Endothelial cell of umbilical vein (primary cell): Measurements from ENCODE around the gene ZNF827. TPM values are rescaled to one million over a fixed set of nuclear protein-coding genes. Genes with fewer than 3 reads are reported as not detected.

Experiments
- BruUV-seq: library from RNA; stranded (reverse); fragments of 400-500 nt; replicated peaks from 2 replicates; lab custom pipeline; 2021; lab: Mats Ljungman, UMichigan
- CTCF ChIA-PET: fragments of 300-600, 350-600 bp; sonication (Branson Sonifier 250); formaldehyde crosslinking; loops from one replicate; lab custom pipeline; 2021; ENCODE audit warnings: antibody characterized with exemption, inconsistent platforms; lab: Charles Lee
- POLR2A ChIA-PET: fragments of 300-600, 350-600 bp; sonication (Branson Sonifier 250); formaldehyde crosslinking; loops from one replicate; lab custom pipeline; 2021; ENCODE audit warnings: antibody characterized with exemption, inconsistent platforms; lab: Charles Lee
- DNase-seq: peaks from one replicate; pipeline ENCODE4 v3.0.0-alpha.2; 2011; ENCODE audit warnings: low read depth, low spot score
- FAIRE-seq: peaks from 2 replicates; lab custom pipeline; 2011; peaks lifted over from hg19 to GRCh38; lab: Jason Lieb, UNC
- H2AFZ ChIP-seq: 2 replicates; pipeline ENCODE4 v1.6.0; 2012; ENCODE audit warnings: low read depth, low read length, control low read depth, inconsistent platforms
- H3K27ac ChIP-seq: 2 replicates; pipeline ENCODE4 v1.5.1; 2011; ENCODE audit warnings: low read depth, mild to moderate bottlenecking, control low read depth, low read length, moderate library complexity; ENCODE audit not compliant: insufficient read depth
- H3K27me3 ChIP-seq, 2 experiments: 2 replicates each; pipeline versions ENCODE4 v1.6.0 to v1.6.1; 2011; ENCODE audit warnings: low read length in 2 of 2, mixed read lengths in 1 of 2; ENCODE audit not compliant: control insufficient read depth in 2 of 2, insufficient read depth in 2 of 2
- H3K36me3 ChIP-seq, 2 experiments: 2 replicates in 1 of 2; 3 replicates in 1 of 2; pipeline ENCODE4 v1.5.1; 2011; ENCODE audit warnings: low read length in 2 of 2, mild to moderate bottlenecking in 1 of 2, moderate library complexity in 1 of 2; ENCODE audit not compliant: control insufficient read depth in 2 of 2, insufficient read depth in 2 of 2; ENCODE audit errors: extremely low read depth in 1 of 2
- H3K4me1 ChIP-seq: 3 replicates; pipeline ENCODE4 v1.5.1; 2011; ENCODE audit warnings: mild to moderate bottlenecking, low read length; ENCODE audit not compliant: control insufficient read depth, insufficient read depth; ENCODE audit errors: extremely low read depth
- H3K4me2 ChIP-seq: 2 replicates; pipeline ENCODE4 v1.6.1; 2011; ENCODE audit warnings: low read length, control low read depth, mixed read lengths; ENCODE audit not compliant: insufficient read depth
- H3K4me3 ChIP-seq, 3 experiments: fragments of 200-600 bp in 1 of 3; sonication (generic), shearing (Covaris generic) in 1 of 3; replicated peaks in 1 of 3; 2 replicates each; pipeline ENCODE4 v1.5.1; 2011 to 2016; ENCODE audit warnings: control low read depth in 3 of 3, low read length in 3 of 3, mild to moderate bottlenecking in 2 of 3, inconsistent platforms in 1 of 3, low read depth in 1 of 3, moderate library complexity in 1 of 3; ENCODE audit not compliant: insufficient read depth in 1 of 3
- H3K79me2 ChIP-seq: 2 replicates; pipeline ENCODE4 v1.6.0; 2012; ENCODE audit warnings: low read length, inconsistent platforms; ENCODE audit not compliant: control insufficient read depth, insufficient read depth
- H3K9ac ChIP-seq: replicated peaks from 2 replicates; pipeline ENCODE3; 2011; ENCODE audit warnings: low read length, control low read depth; ENCODE audit not compliant: insufficient read depth; ENCODE audit errors: extremely low read depth
- H3K9me1 ChIP-seq: replicated peaks from 3 replicates; pipeline ENCODE4 v1.6.0; 2011; ENCODE audit warnings: mild to moderate bottlenecking, low read length; ENCODE audit not compliant: control insufficient read depth, insufficient read depth; ENCODE audit errors: extremely low read depth
- H3K9me3 ChIP-seq: replicated peaks from 2 replicates; pipeline ENCODE4 v1.5.1; 2012; ENCODE audit warnings: low read length, inconsistent platforms; ENCODE audit not compliant: control insufficient read depth, insufficient read depth
- H4K20me1 ChIP-seq: replicated peaks from 2 replicates; pipeline ENCODE3; 2011; ENCODE audit warnings: mild to moderate bottlenecking, low read length; ENCODE audit not compliant: control insufficient read depth, insufficient read depth; ENCODE audit errors: extremely low read depth
- CTCF ChIP-seq, 2 donors: IDR thresholded peaks; 1 replicate in 1 of 2; 2 replicates in 1 of 2; pipeline ENCODE4 v1.5.1; 2011; ENCODE audit warnings: low read length in 2 of 2, mild to moderate bottlenecking in 2 of 2, moderate library complexity in 2 of 2, control low read depth in 1 of 2, inconsistent platforms in 1 of 2, low read depth in 1 of 2; ENCODE audit not compliant: insufficient read depth in 1 of 2; ENCODE audit errors: extremely low read depth in 1 of 2
- EZH2 ChIP-seq: IDR thresholded peaks from 2 replicates; pipeline ENCODE4 v1.6.1; 2012; ENCODE audit warnings: borderline replicate concordance, low read depth, mild to moderate bottlenecking, moderate library complexity, low read length, inconsistent platforms; ENCODE audit not compliant: severe bottlenecking
- FOS ChIP-seq: IDR thresholded peaks from 2 replicates; pipeline ENCODE4 v1.6.1; 2011; ENCODE audit warnings: mild to moderate bottlenecking, low read length, moderate library complexity, borderline replicate concordance; ENCODE audit not compliant: insufficient read depth
- GATA2 ChIP-seq: IDR thresholded peaks from 2 replicates; pipeline ENCODE4 v1.7.0; 2011; ENCODE audit warnings: low read depth, mild to moderate bottlenecking, moderate library complexity, mixed read lengths, low read length; ENCODE audit not compliant: insufficient read length, insufficient read depth
- JUN ChIP-seq: IDR thresholded peaks from 2 replicates; pipeline ENCODE4 v1.6.1; 2011; ENCODE audit warnings: borderline replicate concordance, low read depth; ENCODE audit not compliant: insufficient read length, insufficient read depth
- MAX ChIP-seq: IDR thresholded peaks from 2 replicates; pipeline ENCODE4 v1.6.1; 2011; ENCODE audit not compliant: insufficient read depth, insufficient read length
- MYC ChIP-seq: IDR thresholded peaks from one replicate; pipeline ENCODE4 v1.6.1; 2011; ENCODE audit warnings: mild to moderate bottlenecking, low read depth, low read length
- POLR2A ChIP-seq: IDR thresholded peaks from 2 replicates; pipeline ENCODE4 v1.6.1; 2012; ENCODE audit warnings: low read depth, mild to moderate bottlenecking, control low read depth, low read length
- POLR2AphosphoS5 ChIP-seq: IDR thresholded peaks from 2 replicates; pipeline ENCODE4 v1.6.1; 2012; ENCODE audit warnings: low read depth, mild to moderate bottlenecking, control low read depth, low read length, moderate library complexity; ENCODE audit not compliant: insufficient read depth
- dilution Hi-C: fragments of 300-500 bp; cut with MboI; formaldehyde crosslinking; loops from one replicate; pipeline ENCODE4 v1.15.0; 2019; ENCODE audit warnings: low sequenced_read_pairs; ENCODE audit not compliant: extremely low pct_ligation_motif_present
- intact Hi-C: fragments of 100-400 bp; cut with micrococcal nuclease; formaldehyde crosslinking; loops from one replicate; pipeline ENCODE4 v1.10.0; 2022
- polyA plus RNA-seq, 4 experiments: library from polyadenylated mRNA; depleted of rRNA in 3 of 4; stranded (reverse) in 3 of 4; unstranded in 1 of 4; fragments of >200 nt; gene quantifications; 2 replicates each; pipeline versions ENCODE4 v1.2.1 to v1.2.3, GENCODE V29; 2011 to 2012; ENCODE audit warnings: missing spikeins in 1 of 4
- total RNA-seq: library from RNA; stranded (reverse); gene quantifications from 2 replicates; pipeline ENCODE4 v1.2.3, GENCODE V29; 2021

Gene ZNF827
- total and polyA plus RNA-seq, 2 donors (not counting 3 experiments of a cell fraction or from before 2014, with no cell fraction given), result 16.9 to 23.7 TPM

GRCh38 chr4:145957302-145957701, 18.7 kb upstream of the ZNF827 start:
- Histone ChIP-seq H3K27me3 (no peaks in the 10 kb centered on the region), H3K36me3 (no peaks in the 10 kb centered on the region), H3K4me2 (no peak overlapping the region), H3K9me1 (no peaks in the 10 kb centered on the region), H3K4me3 (no peak overlapping the region), H3K27ac (no peak overlapping the region), H4K20me1 (no peaks in the 10 kb centered on the region), H2AFZ (no peak overlapping the region), H3K9ac (no peak overlapping the region), H3K79me2 (no peaks in the 10 kb centered on the region), H3K4me1 (peaks cover 2% of the 10 kb centered on the region), H3K9me3 (no peaks in the 10 kb centered on the region)
- TF ChIP-seq GATA2 (no peak), POLR2A (no peak), JUN (no peak), MYC (no peak), FOS (no peak), POLR2AphosphoS5 (no peak), MAX (no peak), EZH2 (no peak), CTCF (IDR thresholded peaks at IDR 0.05; ENCODE audit: extremely low read depth in 1 of 2, insufficient read depth in 1 of 2, low read depth in 1 of 2, low read length in 2 of 2) (no peak)
- dilution Hi-C loops (no loop called here), intact Hi-C loops (loop anchor here (5.0 kb wide), 2 partner anchors 340 to 385 kb away; partner anchors contain the start of gene MMAA)
- no peak for DNase-seq
- ChIA-PET POLR2A (no interaction called here), CTCF (no interaction called here)
- BruUV-seq, result no TSS peak
- no peak for FAIRE-seq
